ENCODE results near the gene MSI1.

The MSI1 gene

DNA sequence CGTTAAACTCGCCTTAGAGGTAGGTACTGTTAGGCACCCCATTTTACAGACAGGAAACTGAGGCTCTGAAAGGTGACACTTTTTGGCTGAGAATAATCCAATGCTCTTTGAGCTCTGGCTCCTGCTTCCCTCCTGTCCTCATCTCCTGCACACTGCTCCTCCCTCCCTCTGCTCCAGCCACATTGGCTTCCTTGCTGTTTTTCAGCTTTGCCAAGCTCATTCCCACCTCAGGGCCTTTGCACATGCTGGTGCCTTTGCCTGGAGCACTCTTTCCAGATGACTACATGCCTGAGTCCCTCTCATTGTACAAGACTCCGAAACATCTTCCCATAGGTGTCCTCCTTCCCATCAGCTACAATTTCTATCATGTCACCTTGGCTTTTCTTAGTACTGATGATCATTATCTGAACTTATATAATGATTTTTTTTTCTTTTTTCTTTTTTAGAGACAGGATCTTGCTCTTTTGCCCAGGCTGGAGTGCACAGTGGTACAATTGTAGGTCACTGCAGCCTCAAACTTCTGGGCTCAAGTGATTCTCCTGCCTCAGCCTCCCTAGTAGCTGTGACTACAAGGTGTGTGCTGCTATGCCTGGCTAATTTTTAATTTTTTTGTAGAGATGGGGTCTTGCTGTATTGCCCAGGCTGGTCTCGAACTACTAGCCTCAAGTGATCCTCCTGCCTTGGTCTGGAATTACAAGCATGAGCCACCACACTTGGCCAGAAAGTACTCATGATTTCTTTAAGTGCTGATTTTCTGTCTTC is 15.2 kb downstream of the MSI1 start:
- H3K4me2 ChIP-seq (ENCODE audit: insufficient read depth, low read length), result no peak overlapping the region
- H3K9me3 ChIP-seq (ENCODE audit: insufficient read depth, low read length, severe bottlenecking), result no peaks in the 10 kb centered on the region
- H3K27me3 ChIP-seq (ENCODE audit: insufficient read depth, low read length, poor library complexity), result peaks cover 4% of the 10 kb centered on the region
- no peak overlapping the region for H2AFZ ChIP-seq (ENCODE audit: low read depth, low read length)
- H3K4me3 ChIP-seq (ENCODE audit: low read depth in 1 of 2, low read length in 2 of 2), result no peak overlapping the region
- DNase-seq (no peak), ATAC-seq (ENCODE audit: insufficient read depth, low read depth) (no peak)
- H3K79me2 ChIP-seq (ENCODE audit: insufficient read depth, low read length), result no peaks in the 10 kb centered on the region
- no peaks in the 10 kb centered on the region for H3K36me3 ChIP-seq (ENCODE audit: insufficient read depth, low read length)
- no peak overlapping the region for H3K27ac ChIP-seq (ENCODE audit: low read length)
- no peak overlapping the region for H3K9ac ChIP-seq (ENCODE audit: low read depth, low read length)
- H4K20me1 ChIP-seq (ENCODE audit: insufficient read depth, low read length), result no peaks in the 10 kb centered on the region
- H3K4me1 ChIP-seq (ENCODE audit: insufficient read depth, low read length), result peaks cover 2% of the 10 kb centered on the region; the same call in 1 of the 2 replicates
- TF ChIP-seq, protein P1, sequence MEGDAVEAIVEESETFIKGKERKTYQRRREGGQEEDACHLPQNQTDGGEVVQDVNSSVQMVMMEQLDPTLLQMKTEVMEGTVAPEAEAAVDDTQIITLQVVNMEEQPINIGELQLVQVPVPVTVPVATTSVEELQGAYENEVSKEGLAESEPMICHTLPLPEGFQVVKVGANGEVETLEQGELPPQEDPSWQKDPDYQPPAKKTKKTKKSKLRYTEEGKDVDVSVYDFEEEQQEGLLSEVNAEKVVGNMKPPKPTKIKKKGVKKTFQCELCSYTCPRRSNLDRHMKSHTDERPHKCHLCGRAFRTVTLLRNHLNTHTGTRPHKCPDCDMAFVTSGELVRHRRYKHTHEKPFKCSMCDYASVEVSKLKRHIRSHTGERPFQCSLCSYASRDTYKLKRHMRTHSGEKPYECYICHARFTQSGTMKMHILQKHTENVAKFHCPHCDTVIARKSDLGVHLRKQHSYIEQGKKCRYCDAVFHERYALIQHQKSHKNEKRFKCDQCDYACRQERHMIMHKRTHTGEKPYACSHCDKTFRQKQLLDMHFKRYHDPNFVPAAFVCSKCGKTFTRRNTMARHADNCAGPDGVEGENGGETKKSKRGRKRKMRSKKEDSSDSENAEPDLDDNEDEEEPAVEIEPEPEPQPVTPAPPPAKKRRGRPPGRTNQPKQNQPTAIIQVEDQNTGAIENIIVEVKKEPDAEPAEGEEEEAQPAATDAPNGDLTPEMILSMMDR (IDR thresholded peaks at IDR 0.05; ENCODE audit: borderline replicate concordance, extremely low read depth, low read length, poor library complexity, severe bottlenecking), result no peak

GRCh38 chr12:120353136-120353535 is 15.8 kb downstream of the MSI1 start:
- DNase-seq, result no peak
- Histone ChIP-seq H3K4me2 (ENCODE audit: insufficient read depth, low read length) (no peak overlapping the region), H3K4me1 (ENCODE audit: insufficient read depth, low read length) (peaks cover 2% of the 10 kb centered on the region; the same call in 1 of the 2 replicates), H4K20me1 (ENCODE audit: insufficient read depth, low read length) (no peaks in the 10 kb centered on the region), H3K4me3 (ENCODE audit: low read depth in 1 of 2, low read length in 2 of 2) (no peak overlapping the region), H3K36me3 (ENCODE audit: insufficient read depth, low read length) (no peaks in the 10 kb centered on the region), H3K79me2 (ENCODE audit: insufficient read depth, low read length) (no peaks in the 10 kb centered on the region), H3K9ac (ENCODE audit: low read depth, low read length) (no peak overlapping the region), H3K27me3 (ENCODE audit: insufficient read depth, low read length, poor library complexity) (no peaks in the 10 kb centered on the region), H3K9me3 (ENCODE audit: insufficient read depth, low read length, severe bottlenecking) (no peaks in the 10 kb centered on the region), H2AFZ (ENCODE audit: low read depth, low read length) (no peak overlapping the region), H3K27ac (ENCODE audit: low read length) (no peak overlapping the region)
- no peak for ATAC-seq (ENCODE audit: insufficient read depth, low read depth)
- TF ChIP-seq, protein P1 (IDR thresholded peaks at IDR 0.05; ENCODE audit: borderline replicate concordance, extremely low read depth, low read length, poor library complexity, severe bottlenecking), result no peak
- TF ChIP-seq EZH2 (IDR thresholded peaks at IDR 0.05; ENCODE audit: borderline replicate concordance, low read depth, low read length, severe bottlenecking), result no peak

DNA sequence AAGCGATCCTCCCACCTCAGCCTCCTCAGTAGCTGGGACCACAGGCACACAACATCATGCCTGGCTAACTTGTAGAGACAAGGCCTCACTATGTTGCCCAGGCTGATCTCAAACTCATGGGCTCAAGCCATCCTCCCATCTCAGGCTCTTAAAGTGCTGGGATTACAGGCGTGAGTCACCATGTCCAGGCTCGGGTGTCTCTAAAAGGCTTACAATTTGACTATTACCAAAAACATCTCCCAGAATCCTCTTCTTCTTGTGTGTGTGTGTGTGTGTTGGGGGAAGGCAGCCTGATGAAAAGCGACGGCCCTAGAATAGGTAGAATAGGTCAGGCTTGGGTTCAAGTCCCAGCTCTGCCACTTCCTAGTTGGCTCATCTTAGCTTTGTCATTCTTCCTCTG is 16.8 kb downstream of the MSI1 start:
- H3K9ac ChIP-seq (ENCODE audit: low read depth, low read length), result no peak overlapping the region
- H3K9me3 ChIP-seq (ENCODE audit: insufficient read depth, low read length, severe bottlenecking), result no peaks in the 10 kb centered on the region
- no peak for DNase-seq
- no peaks in the 10 kb centered on the region for H3K36me3 ChIP-seq (ENCODE audit: insufficient read depth, low read length)
- H3K4me2 ChIP-seq (ENCODE audit: insufficient read depth, low read length), result no peak overlapping the region
- no peak overlapping the region for H3K4me3 ChIP-seq (ENCODE audit: low read depth in 1 of 2, low read length in 2 of 2)
- TF ChIP-seq, protein P1 (IDR thresholded peaks at IDR 0.05; ENCODE audit: borderline replicate concordance, extremely low read depth, low read length, poor library complexity, severe bottlenecking), result no peak
- TF ChIP-seq EZH2 (IDR thresholded peaks at IDR 0.05; ENCODE audit: borderline replicate concordance, low read depth, low read length, severe bottlenecking), result no peak
- no peak overlapping the region for H2AFZ ChIP-seq (ENCODE audit: low read depth, low read length)
- H4K20me1 ChIP-seq (ENCODE audit: insufficient read depth, low read length), result no peaks in the 10 kb centered on the region
- H3K27ac ChIP-seq (ENCODE audit: low read length), result no peak overlapping the region
- peaks cover 2% of the 10 kb centered on the region; the same call in 1 of the 2 replicates for H3K4me1 ChIP-seq (ENCODE audit: insufficient read depth, low read length)
- no peaks in the 10 kb centered on the region for H3K79me2 ChIP-seq (ENCODE audit: insufficient read depth, low read length)
- ATAC-seq (ENCODE audit: insufficient read depth, low read depth), result no peak
- H3K27me3 ChIP-seq (ENCODE audit: insufficient read depth, low read length, poor library complexity), result no peaks in the 10 kb centered on the region

Data from DND-41 (cell line).